IPS DF 4.7 (cell line): ENCODE measurements around the gene MAGOH.

ENCODE experiments used
- DNase-seq: peaks from one replicate; pipeline ENCODE4 v3.0.0-alpha.2; 2013; ENCODE audit warnings: low spot score; ENCODE audit errors: extremely low read depth

Gene MAGOH

GRCh38 chr1:53270873-53271272 lies 32.6 kb upstream of the MAGOH start:
- DNase-seq: no peak

DNA sequence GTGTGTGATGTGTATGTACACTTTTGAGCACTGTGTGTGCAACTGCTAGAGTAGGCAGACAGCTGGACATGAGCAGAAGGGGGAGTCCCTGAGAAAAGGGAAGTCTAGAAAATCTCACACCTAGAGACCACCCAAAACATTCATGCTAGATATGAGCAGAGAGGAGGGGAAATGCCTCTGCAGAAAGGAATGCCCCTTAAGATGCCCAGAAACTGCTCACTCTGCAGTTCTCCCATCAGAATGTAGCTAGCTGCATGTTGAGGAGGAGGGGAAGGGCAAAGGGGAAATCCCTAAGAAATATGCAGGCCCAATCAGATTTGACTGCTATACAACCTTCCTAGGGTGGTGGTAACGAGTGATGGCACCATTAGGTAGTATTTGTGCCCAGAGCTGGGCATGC lies 31.8 kb upstream of the MAGOH start:
- no peak for DNase-seq

- no peak for DNase-seq
Observed at GRCh38 chr1:53267761-53268160, 29.4 kb upstream of the MAGOH start.

GRCh38 chr1:53266038-53266437 lies 27.7 kb upstream of the MAGOH start:
- DNase-seq: no peak

DNA sequence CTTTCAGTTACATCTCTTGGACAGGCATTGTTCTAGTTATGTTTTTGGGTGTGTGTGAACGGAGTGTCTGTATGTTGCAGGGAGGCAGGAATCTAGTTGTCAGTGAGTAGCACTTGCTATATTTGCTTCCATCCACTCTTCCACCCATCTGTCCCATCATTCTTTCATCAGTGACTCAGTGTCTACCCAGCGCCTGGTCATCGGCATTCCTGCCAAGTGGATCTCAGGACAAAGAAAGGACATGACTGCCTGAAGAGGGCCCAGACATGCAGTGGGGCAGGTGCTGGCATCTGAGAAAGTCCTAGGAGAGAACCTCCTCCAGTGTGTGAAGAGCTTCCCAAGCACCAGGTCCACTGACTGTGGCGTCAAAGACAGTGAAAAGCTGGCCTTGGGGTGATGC lies 27.3 kb upstream of the MAGOH start:
- DNase-seq: no peak

DNA sequence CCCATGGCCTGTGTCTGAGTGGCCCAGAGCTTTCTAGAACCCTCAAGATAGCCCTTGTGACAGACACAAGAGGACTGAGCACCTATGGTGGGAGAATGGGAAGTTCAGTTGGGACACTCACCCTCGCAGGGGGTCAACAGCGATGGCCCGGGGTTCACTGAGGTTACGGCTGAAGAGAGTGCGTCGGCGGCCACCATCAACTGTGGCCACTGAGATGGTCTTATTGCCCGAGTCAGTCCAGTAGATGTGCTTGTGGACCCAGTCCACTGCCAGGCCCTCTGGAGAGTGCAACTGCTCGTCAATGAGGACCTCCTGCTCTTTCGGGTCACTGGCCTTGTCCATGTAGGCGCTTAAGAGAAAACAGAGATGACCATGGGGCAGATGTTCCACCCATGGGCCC lies 25.7 kb upstream of the MAGOH start:
- DNase-seq: no peak

DNA sequence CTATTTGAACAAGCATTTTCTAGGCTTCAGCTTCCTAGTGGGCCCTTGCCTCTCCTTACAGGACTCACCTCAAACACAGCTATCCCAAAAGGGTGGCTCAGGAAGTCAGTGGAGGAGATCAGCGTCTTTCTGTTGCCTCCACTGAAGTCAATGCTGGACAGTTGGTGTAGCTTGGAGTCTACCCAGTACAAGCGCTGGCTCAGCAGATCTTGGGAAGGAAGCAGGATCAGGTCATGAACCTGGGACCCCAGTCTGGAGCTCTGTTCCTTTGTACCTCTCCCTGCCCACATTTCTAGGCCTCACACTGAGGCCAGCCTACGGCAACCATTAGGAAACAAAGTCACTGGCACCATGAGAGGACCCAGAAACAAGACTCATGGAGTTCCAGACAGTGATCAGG lies 23.7 kb upstream of the MAGOH start:
- no peak for DNase-seq

DNA sequence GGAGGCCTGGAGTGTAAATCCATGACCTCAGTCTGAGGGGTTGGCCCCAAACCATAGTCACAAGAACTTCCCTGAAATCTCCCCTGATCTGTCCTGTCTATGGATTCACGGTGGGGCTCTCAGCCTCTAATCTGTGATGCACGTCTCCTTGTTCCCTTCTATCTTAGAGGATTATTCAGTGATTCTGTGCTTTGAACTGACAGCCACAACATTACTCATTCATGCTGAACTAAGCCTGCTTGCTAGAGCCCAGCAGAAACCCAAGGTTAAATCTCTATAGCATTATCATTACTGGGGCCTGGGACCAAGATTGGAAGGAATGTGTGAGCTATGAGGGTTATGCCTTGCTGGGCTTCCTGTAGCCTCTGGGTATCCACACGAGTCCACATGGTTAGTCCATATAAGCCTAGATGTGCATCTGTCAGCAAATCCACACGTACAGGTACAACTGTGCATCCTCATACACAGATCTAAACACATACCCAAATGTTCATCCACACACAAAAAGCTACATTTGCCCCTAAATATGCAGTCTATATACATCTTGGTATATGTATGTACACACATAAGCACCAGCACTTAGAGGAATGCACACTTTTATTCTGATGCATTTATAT lies 22.4 kb upstream of the MAGOH start:
- DNase-seq: no peak

GRCh38 chr1:53259932-53260331 lies 21.6 kb upstream of the MAGOH start:
- DNase-seq: no peak

GRCh38 chr1:53258216-53258615 lies 19.9 kb upstream of the MAGOH start:
- DNase-seq: no peak

- no peak for DNase-seq
Observed at GRCh38 chr1:53257454-53258081, 19.2 kb upstream of the MAGOH start.

- no peak for DNase-seq
Observed at GRCh38 chr1:53256511-53257453, 18.5 kb upstream of the MAGOH start.

- no peak for DNase-seq
Observed at GRCh38 chr1:53255031-53255430, 16.7 kb upstream of the MAGOH start.

GRCh38 chr1:53254011-53254640 lies 15.8 kb upstream of the MAGOH start:
- DNase-seq: no peak

DNA sequence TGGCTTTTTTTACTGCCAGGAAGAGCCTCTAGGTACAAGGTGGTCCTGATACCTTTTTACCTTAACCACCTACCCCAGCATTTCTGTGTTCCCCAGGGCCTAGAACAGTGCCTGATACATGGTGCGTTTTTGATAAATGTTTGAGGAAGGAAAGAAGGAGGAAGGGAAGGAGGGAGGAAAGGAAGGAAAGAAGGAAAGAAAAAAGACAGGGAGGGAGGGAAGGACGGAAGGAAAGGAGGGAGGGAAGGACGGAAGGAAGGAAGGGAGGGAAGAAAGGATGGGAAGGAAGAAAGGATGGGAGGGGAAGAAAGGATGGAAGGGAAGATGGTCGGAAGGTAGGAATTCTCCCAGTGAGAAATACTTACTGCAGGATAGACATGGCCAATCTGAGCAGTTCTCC lies 12.0 kb upstream of the MAGOH start:
- no peak for DNase-seq

- no peak for DNase-seq
Observed at GRCh38 chr1:53249706-53250105, 11.4 kb upstream of the MAGOH start.

- no peak for DNase-seq
Observed at GRCh38 chr1:53246261-53247134, 8.2 kb upstream of the MAGOH start.

DNA sequence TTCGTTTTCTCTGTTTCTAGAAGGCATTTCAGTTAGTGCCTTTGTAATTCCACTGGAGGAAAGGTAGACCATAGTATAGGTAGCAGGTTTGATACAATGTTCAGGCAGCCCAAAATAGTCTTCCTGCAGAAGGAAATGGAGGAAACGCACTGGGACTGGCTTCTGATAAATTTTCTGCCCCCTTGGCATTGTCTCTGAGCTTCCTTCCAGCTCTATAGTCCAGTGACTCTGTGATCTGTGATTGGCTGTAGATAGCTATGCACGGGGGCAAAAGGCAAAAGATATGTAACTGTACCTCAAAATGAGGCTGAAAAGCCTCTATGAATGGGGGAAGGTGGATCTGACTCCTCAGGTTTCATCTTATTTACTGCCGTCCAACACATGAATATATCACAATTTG lies 5.8 kb upstream of the MAGOH start:
- DNase-seq: no peak

- no peak for DNase-seq
Observed at GRCh38 chr1:53242381-53242780, 4.1 kb upstream of the MAGOH start.

DNA sequence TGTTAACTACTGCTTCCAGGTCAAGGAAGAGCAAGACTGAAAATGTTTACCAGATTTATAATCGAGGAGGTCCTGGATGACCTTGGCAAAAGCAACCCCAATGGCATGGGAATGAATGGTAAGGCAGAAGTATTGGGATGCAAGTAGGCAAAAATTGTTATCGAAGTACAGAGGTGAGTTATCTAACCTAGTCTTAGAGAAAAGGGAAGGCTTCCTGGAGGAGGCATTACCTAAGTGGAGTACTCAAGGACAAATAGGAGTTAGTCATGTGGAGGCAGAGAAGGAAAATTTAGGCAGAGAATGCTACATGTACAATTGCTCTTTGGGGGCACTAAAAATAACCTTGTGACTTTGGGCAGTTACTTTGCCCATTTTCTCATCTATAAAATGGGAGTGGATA lies 3.5 kb upstream of the MAGOH start:
- no peak for DNase-seq

DNA sequence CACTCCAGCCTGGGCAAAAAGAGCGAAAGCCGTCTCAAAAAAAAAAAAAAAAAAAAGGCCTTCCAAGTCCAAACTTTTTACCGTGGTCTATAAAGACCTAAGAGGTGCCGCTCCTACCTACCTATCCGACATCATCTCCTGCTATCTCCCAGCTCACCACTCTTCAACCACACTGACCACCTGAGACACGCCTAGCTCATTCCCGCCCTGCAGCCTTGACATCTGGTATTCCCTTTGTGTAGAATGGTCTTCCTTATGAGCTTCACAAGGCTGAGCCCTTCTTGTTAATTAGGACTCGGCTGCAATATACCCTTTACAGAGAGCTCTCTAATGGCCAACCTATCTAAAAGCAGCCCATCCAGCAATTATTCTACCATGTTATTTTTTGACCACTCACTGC lies 680 bp downstream of the MAGOH start:
- DNase-seq: no peak
